Endometrial microvascular endothelial cells (primary cell): Measurements from ENCODE around the gene VPS37D. TPM values are rescaled to one million over a fixed set of nuclear protein-coding genes. Genes with fewer than 3 reads are reported as not detected.
"Not testable (repeated sequence)": the region's sequence is repeated elsewhere in the genome, so short reads cannot be mapped to it uniquely, and the experiment has no call there.

Experiments
- in situ Hi-C: cut with HindIII; loops from 2 replicates; pipeline ENCODE4 v1.10.0; 2017; ENCODE audit warnings: low sequenced_read_pairs, low pct_unique_long_range_greater_than_20kb; ENCODE audit errors: inconsistent ontology term
- total RNA-seq: library from RNA; depleted of rRNA; stranded (reverse); fragments of >200 nt; gene quantifications from one replicate; pipeline ENCODE4 v1.2.3, GENCODE V29; 2015; ENCODE audit errors: inconsistent ontology term

Gene VPS37D
- total RNA-seq, 1 donor from 2014 or later, result not detected

DNA sequence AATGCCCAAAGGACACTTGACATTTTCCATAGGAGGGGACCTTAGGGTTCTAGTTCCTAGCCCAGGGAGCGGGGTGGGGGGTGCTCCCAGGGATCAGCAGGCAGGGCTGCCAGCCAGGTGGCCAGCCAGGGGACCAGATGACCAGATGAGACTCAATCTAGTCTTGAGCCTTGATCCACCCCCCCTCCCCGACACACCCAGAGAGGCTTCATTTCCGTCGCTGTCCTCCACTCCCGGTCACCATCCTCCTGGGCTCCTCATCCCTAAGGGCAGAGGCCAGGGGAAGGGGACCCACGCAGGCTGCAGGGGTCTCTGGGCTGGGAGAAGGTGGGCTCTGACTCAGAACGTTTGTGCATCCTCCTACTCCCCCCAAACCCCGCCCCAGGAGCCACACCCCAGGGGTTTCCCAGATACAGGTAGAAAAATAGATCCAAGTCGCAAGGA lies 50.8 kb downstream of the VPS37D start:
- in situ Hi-C loops, result no loop called here

DNA sequence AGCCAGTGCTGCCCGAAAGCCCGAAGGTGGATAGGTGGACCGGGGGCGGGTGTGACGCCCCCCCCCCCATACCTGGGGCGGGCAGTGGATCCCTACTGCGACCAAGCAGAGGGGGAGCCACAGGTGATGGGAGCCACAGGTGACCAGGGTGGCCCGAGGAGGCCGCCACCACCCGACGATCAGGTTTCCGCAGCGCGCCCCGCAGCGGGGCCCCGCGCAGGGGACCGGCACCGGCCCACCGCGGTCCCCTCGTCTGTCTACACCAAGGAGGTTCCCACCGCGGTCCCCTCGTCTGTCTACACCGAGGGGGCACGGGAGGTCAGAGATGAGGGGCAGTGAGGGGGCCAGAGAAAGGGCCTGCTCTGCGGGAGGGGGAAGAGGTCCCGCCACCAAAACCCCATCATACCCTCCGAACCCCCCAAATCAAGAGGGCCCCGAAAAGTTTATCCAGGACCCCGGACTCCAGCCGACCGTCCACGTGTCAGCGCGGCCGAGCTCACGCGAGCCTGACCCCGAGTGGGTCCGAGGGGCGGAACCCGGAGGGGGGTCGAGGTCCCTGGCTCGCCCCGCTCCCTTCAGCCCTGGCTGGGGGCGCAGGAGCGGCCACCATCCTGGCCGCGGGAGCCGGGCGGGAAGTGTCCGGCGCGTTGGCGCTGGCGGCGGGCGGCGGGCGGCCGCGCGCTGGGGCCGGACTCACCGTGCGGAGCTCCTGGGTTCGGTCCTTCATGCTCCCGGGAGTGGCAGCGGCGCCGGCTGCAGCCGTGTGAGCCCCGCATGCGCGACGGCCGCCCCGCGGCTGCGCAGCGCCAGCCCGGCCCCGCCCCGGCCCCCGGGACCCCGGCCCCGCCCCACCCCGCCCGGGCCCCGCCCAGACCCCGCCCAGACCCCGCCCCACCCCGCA lies 51.5 kb downstream of the VPS37D start, which contains the start of gene STX1A:
STX1A (minus strand) TSS at position 765 of the 901 bp plus-strand sequence; CDS start at position 727, 38 bp downstream.
- in situ Hi-C loops, result no loop called here

DNA sequence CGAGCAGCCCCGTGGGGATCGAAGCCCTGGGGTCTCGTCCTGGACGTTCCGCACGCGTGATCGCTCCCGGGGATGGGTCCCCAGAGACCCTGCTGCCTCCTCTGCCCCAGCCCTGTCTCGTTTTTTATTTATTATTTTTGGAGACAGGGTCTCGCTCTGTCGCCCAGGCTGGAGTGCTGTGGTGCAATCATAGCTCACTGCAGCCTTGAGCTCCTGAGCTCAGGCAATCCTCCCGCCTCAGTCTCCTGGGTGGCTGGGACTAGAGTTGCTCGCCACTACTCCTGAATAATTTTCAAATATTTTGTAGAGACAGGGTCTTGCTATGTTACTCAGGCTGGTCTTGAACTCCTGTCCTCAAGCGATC lies 52.2 kb downstream of the VPS37D start:
- in situ Hi-C loops, result no loop called here

DNA sequence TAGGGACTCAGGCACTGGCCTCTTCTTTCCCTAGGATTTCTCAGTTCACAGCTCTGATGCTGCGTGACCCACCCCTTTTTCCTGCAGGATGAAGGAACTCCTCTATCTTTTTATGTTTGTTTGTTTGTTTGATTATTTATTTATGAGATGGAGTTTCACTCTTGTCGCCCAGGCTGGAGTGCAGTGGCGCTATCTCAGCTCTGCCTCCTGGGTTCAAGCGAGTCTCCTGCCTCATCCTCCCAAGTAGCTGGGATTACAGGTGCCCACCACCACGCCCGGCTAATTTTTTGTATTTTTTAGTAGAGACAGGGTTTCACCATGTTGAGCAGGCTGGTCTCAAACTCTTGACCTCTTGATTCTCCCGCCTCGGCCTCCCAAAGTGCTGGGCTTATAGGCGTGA lies 52.8 kb downstream of the VPS37D start:
- in situ Hi-C loops, result not testable (repeated sequence)

DNA sequence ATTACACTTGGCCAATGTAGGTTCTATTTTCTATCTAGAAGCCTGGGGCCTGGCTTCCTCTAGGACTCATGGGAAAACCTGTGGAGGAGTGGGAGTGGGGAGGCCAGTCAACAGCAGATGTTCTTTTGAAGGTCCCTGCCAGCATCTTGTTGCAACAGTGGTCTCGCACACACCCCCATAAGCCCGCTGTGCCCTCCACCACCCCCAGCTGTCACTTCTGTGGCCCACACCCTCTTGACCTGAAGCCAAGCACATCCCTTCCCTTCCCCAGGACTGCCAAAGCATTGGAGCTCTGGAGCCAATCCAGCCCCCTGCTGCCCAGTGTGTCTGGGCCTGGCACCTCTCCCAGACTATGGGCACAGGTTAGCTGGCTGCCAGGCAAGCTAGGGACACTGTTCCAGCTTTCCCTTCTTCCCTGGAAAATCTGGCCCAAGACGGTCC lies 53.8 kb downstream of the VPS37D start:
- in situ Hi-C loops, result no loop called here

Other genes starting within 250 kb of the VPS37D start
- 1.6 TPM for gene FZD9, start 234.1 kb upstream of the VPS37D start, total RNA-seq
- 35.7 TPM for gene BAZ1B, start 145.5 kb upstream of the VPS37D start, total RNA-seq
- gene BCL7B, start 110.1 kb upstream of the VPS37D start, total RNA-seq, result 112 TPM
- 77.2 TPM for gene TBL2, start 89.3 kb upstream of the VPS37D start, total RNA-seq
- gene MLXIPL, start 43.3 kb upstream of the VPS37D start, total RNA-seq, result not detected
- 5.0 TPM for gene DNAJC30, start 15.6 kb downstream of the VPS37D start, total RNA-seq
- 72.6 TPM for gene BUD23, start 15.8 kb downstream of the VPS37D start, total RNA-seq
- gene STX1A, start 51.8 kb downstream of the VPS37D start, total RNA-seq, result 6.2 TPM
- 23.7 TPM for gene ABHD11, start 71.0 kb downstream of the VPS37D start, total RNA-seq
- gene CLDN3, start 102.4 kb downstream of the VPS37D start, total RNA-seq, result not detected
- 0.84 TPM for gene CLDN4, start 163.2 kb downstream of the VPS37D start, total RNA-seq
- gene METTL27, start 174.7 kb downstream of the VPS37D start, total RNA-seq, result 3.6 TPM
- not detected for gene TMEM270, start 193.3 kb downstream of the VPS37D start, total RNA-seq